ENCODE results near the gene OAS2. TPM values are rescaled to one million over a fixed set of nuclear protein-coding genes. Genes with fewer than 3 reads are reported as not detected.
A peak's percentile ranks its signal among the peaks of the same experiment; 100 is the strongest.

The OAS2 gene
- total RNA-seq, 1 donor from 2014 or later, result 4.8 TPM

GRCh38 chr12:112932485-112933128 lies 45.7 kb upstream of the OAS2 start:
- no peak for TF ChIP-seq CTCF (IDR thresholded peaks at IDR 0.05; ENCODE audit: borderline replicate concordance)
- DNase-seq, result no peak

GRCh38 chr12:112933129-112933505 lies 45.2 kb upstream of the OAS2 start:
- intact Hi-C loops (cut with micrococcal nuclease), result no loop called here
- H3K4me3 ChIP-seq, result no peak overlapping the region
- DNase-seq, result no peak
- no peak for TF ChIP-seq CTCF (IDR thresholded peaks at IDR 0.05; ENCODE audit: borderline replicate concordance)
- no peaks in the 10 kb centered on the region for H3K4me1 ChIP-seq
- peaks cover 15% of the 10 kb centered on the region for H3K9me3 ChIP-seq (replicated peaks)
- no peaks in the 10 kb centered on the region for H3K27me3 ChIP-seq (ENCODE audit: low read depth)
- H3K36me3 ChIP-seq, result peaks cover 4% of the 10 kb centered on the region
- no peak overlapping the region for H3K27ac ChIP-seq (replicated peaks)

More at GRCh38 chr12:112932485-112933128, 45.7 kb upstream of the OAS2 start:
- Histone ChIP-seq H3K36me3 (peaks cover 5% of the 10 kb centered on the region), H3K4me3 (no peak overlapping the region), H3K4me1 (no peaks in the 10 kb centered on the region), H3K9me3 (replicated peaks) (peaks cover 17% of the 10 kb centered on the region), H3K27ac (replicated peaks) (no peak overlapping the region), H3K27me3 (ENCODE audit: low read depth) (no peaks in the 10 kb centered on the region)
- intact Hi-C loops (cut with micrococcal nuclease), result no loop called here

- peaks cover 20% of the 10 kb centered on the region for H3K27me3 ChIP-seq (ENCODE audit: low read depth)
- H3K36me3 ChIP-seq, result no peaks in the 10 kb centered on the region
- TF ChIP-seq CTCF (IDR thresholded peaks at IDR 0.05; ENCODE audit: borderline replicate concordance), result no peak
- H3K4me1 ChIP-seq, result peaks cover 20% of the 10 kb centered on the region
- no peak for DNase-seq
- peaks cover 11% of the 10 kb centered on the region for H3K9me3 ChIP-seq (replicated peaks)
- intact Hi-C loops (cut with micrococcal nuclease), result no loop called here
- H3K4me3 ChIP-seq, result no peak overlapping the region
- no peak overlapping the region for H3K27ac ChIP-seq (replicated peaks)
These were observed 42.1 kb upstream of the OAS2 start for GRCh38 chr12:112936264-112936663.

GRCh38 chr12:112936927-112937326 lies 41.4 kb upstream of the OAS2 start:
- Histone ChIP-seq H3K27me3 (ENCODE audit: low read depth) (peaks cover 26% of the 10 kb centered on the region), H3K4me3 (no peak overlapping the region), H3K9me3 (replicated peaks) (peaks cover 11% of the 10 kb centered on the region), H3K4me1 (peaks cover 20% of the 10 kb centered on the region), H3K27ac (replicated peaks) (peak overlapping the region; percentile 87), H3K36me3 (no peaks in the 10 kb centered on the region)
- no peak for TF ChIP-seq CTCF (IDR thresholded peaks at IDR 0.05; ENCODE audit: borderline replicate concordance)
- DNase-seq, result no peak
- intact Hi-C loops (cut with micrococcal nuclease), result no loop called here

- no peak for TF ChIP-seq CTCF (IDR thresholded peaks at IDR 0.05; ENCODE audit: borderline replicate concordance)
- Histone ChIP-seq H3K36me3 (no peaks in the 10 kb centered on the region), H3K9me3 (replicated peaks) (peaks cover 11% of the 10 kb centered on the region), H3K27me3 (ENCODE audit: low read depth) (peaks cover 37% of the 10 kb centered on the region), H3K27ac (replicated peaks) (peak within 1 kb of the TSS; percentile 87), H3K4me3 (peak within 1 kb of the TSS; percentile 91), H3K4me1 (peaks cover 20% of the 10 kb centered on the region)
- intact Hi-C loops (cut with micrococcal nuclease), result no loop called here
- DNase-seq, result peak; percentile 88
These were observed 40.3 kb upstream of the OAS2 start, which contains the start of gene OAS3 for GRCh38 chr12:112937741-112938719. OAS3 (plus strand) TSS chr12:112938474; CDS start chr12:112938531, 57 bp downstream.

Measured in left ventricle myocardium inferior (tissue), 1 donor.